ENCODE results near the gene PRR5L. TPM values are rescaled to one million over a fixed set of nuclear protein-coding genes. Genes with fewer than 3 reads are reported as not detected.

PRR5L gene
- total and polyA plus RNA-seq, 12 donors: 1.7 to 10.2 (median 7.3) TPM

- peak overlapping the region in 1 of 5 donors; percentile 23 for H3K27ac ChIP-seq
- no peaks in the 10 kb centered on the region for H3K9me3 ChIP-seq (replicated peaks in 1 of 3)
- H3K27me3 ChIP-seq: no peaks in the 10 kb centered on the region
- TF ChIP-seq CTCF (IDR thresholded peaks at IDR 0.05): no peak
- H3K4me3 ChIP-seq: no peak overlapping the region
- DNase-seq: peak in 1 of 7 donors; percentile 21
- intact Hi-C loops (cut with DNase I): no loop called here
- no peaks in the 10 kb centered on the region for H3K36me3 ChIP-seq (replicated peaks in 1 of 2)
- H3K4me1 ChIP-seq (replicated peaks in 1 of 2): peaks cover 0 to 9% of the 10 kb centered on the region in 2 donors
- 73 to 89% (median 76%) methylated on average over 4 of the region's 4 CpGs for WGBS, 4 donors
Observed at GRCh38 chr11:36427079-36427478, 131.0 kb downstream of the PRR5L start.

- Histone ChIP-seq H3K27ac (no peak overlapping the region), H3K9me3 (replicated peaks in 1 of 3) (no peaks in the 10 kb centered on the region), H3K4me1 (replicated peaks in 1 of 2) (peaks cover 0 to 9% of the 10 kb centered on the region in 2 donors), H3K36me3 (replicated peaks in 1 of 2) (no peaks in the 10 kb centered on the region), H3K27me3 (no peaks in the 10 kb centered on the region), H3K4me3 (no peak overlapping the region)
- TF ChIP-seq CTCF (IDR thresholded peaks at IDR 0.05): no peak
- TF ChIP-seq POLR2A (IDR thresholded peaks at IDR 0.05): no peak
- no peak for DNase-seq
- WGBS, 4 donors: 95 to 100% (median 98%) methylated on average over 3 of the region's 3 CpGs
- intact Hi-C loops (cut with DNase I): no loop called here
Observed at GRCh38 chr11:36427876-36428275, 131.8 kb downstream of the PRR5L start.

GRCh38 chr11:36431429-36432092 is 135.5 kb downstream of the PRR5L start:
- DNase-seq: peak; percentile 78 to 92 (median 90)

GRCh38 chr11:36432093-36432469 is 136.0 kb downstream of the PRR5L start:
- peak overlapping the region in 3 of 5 donors; percentile 10 to 19 (median 13) for H3K27ac ChIP-seq
- TF ChIP-seq POLR2A (IDR thresholded peaks at IDR 0.05) (no peak), CTCF (IDR thresholded peaks at IDR 0.05) (no peak)
- WGBS, 4 donors: 61 to 78% (median 67%) methylated on average over 2 of the region's 2 CpGs
- H3K4me1 ChIP-seq (replicated peaks in 1 of 2): peaks cover 5 to 23% of the 10 kb centered on the region in 2 donors
- H3K4me3 ChIP-seq: no peak overlapping the region
- H3K36me3 ChIP-seq (replicated peaks in 1 of 2): no peaks in the 10 kb centered on the region
- no peak for DNase-seq
- intact Hi-C loops (cut with DNase I): no loop called here
- H3K9me3 ChIP-seq (replicated peaks in 1 of 3): no peaks in the 10 kb centered on the region
- H3K27me3 ChIP-seq: no peaks in the 10 kb centered on the region

More at GRCh38 chr11:36431429-36432092, 135.5 kb downstream of the PRR5L start:
- Histone ChIP-seq H3K36me3 (replicated peaks in 1 of 2) (no peaks in the 10 kb centered on the region), H3K9me3 (replicated peaks in 1 of 3) (no peaks in the 10 kb centered on the region), H3K27ac (peak overlapping the region in 3 of 5 donors; percentile 13 to 69 (median 19)), H3K4me3 (no peak overlapping the region), H3K4me1 (replicated peaks in 1 of 2) (peaks cover 5 to 22% of the 10 kb centered on the region in 2 donors), H3K27me3 (no peaks in the 10 kb centered on the region)
- intact Hi-C loops (cut with DNase I): no loop called here
- WGBS, 4 donors: 42 to 66% (median 49%) methylated on average over 11 of the region's 11 CpGs
- peak in 1 of 6 experiments; percentile 27 for TF ChIP-seq CTCF (IDR thresholded peaks at IDR 0.05)
- no peak for TF ChIP-seq POLR2A (IDR thresholded peaks at IDR 0.05)
